Measurements from ENCODE around the gene SAPCD1. TPM values are rescaled to one million over a fixed set of nuclear protein-coding genes. Genes with fewer than 3 reads are reported as not detected.

SAPCD1 gene
- total RNA-seq, 4 donors from 2014 or later: 2.0 to 8.3 TPM; not detected in 2

DNA sequence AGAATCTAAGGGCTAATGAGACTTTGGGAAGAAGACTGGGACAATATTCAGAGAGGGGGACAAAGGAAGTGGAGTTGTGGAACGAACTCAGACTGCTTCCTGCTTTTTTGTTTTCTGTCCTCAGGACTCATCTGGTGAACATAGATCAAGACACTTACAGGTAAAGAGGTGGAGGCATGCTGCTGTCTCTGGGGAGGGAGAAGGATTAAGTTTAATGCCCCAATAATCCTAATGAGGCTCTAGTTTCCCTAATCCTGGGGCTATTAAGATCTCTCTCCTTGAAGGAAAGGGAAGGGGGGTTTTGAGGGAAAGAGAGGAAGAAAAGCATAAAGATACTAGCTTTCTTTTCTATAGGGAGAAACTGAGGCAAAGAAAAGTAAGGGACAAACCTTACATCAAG is 18.0 kb upstream of the SAPCD1 start:
- no peak for TF ChIP-seq CTCF (IDR thresholded peaks at IDR 0.05; ENCODE audit: low read depth)

DNA sequence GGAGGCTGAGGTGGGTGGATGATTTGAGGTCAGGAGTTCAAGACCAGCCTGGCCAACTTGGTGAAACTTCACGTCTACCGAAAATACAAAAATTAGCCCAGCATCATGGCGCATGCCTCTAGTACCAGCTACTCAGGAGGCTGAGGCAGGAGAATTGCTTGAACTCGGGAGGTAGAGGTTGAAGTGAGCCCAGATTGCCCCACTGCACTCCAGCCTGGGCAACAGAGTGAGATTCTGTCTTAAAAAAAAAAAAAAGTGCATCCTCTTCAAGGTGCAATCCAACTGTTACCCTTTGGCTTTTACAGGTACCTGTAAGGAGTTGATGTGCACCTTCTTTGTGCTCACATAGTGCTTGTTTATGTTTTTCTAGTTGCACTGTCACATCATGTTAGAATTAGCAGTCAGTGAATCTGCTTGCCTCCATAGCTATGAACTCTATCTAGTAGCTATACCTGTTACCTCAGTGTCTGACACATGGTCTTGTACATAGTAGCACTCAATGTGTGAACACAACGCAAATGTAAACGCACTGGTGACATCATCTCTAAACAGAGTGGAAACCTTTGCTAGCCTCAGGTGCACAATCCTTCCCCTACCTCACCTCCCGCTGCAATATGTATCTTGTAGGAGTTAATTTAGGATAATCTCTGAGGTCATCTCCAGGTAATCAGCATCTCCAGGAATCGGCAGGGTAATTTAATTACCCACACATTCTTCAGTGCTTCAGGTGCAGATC is 13.0 kb upstream of the SAPCD1 start:
- TF ChIP-seq CTCF (IDR thresholded peaks at IDR 0.05; ENCODE audit: low read depth): no peak

GRCh38 chr6:31750411-31751022 is 11.9 kb upstream of the SAPCD1 start:
- TF ChIP-seq CTCF (IDR thresholded peaks at IDR 0.05; ENCODE audit: low read depth): no peak

DNA sequence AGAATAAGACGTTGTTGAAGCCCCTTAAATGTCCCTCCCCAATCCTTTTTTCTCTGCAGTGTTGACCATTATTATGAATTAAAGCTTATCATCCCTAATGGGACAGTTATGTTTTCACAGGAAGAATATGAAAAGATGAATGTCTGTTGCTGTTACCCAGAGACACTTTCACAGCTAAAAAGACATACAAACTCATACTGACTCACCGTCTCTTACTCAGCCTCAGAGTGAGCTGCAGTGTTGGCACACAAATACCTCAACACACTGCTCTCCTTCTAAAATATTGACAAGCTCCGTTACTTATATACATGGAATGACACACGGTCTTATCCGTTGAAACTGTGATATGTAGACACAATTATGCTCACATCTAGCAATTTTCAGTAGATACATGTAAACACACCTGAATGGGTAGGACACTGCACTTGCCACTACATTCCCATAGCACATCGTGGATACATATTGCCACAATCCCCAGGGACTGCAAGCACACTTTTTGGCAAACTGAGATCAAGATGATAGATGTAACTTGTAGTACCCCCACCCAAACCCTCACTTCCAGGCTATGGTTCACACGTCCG is 9.6 kb upstream of the SAPCD1 start:
- TF ChIP-seq CTCF (IDR thresholded peaks at IDR 0.05; ENCODE audit: low read depth): no peak

DNA sequence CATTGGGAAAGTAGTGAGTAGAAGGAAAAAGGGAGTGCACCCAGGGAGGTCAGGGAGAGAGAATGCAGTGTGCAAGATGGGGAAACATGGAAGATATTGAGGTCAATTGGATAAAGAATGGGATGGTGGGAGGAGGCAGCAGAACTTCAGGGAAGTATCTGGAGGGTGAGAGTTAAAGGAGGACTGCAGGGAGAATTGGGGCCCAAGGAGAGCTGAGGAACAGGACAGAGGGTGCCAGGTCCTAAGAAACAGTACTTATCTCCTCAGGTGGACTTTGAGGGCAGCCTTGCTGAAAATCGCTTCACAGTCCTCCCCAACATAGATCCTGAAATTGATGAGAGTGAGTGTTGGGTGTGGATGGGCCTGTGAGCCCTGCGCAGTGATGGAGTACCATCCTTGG is 4.2 kb upstream of the SAPCD1 start:
- TF ChIP-seq CTCF (IDR thresholded peaks at IDR 0.05; ENCODE audit: low read depth): no peak

GRCh38 chr6:31760790-31761189 is 1.7 kb upstream of the SAPCD1 start:
- TF ChIP-seq CTCF (IDR thresholded peaks at IDR 0.05; ENCODE audit: low read depth): no peak

GRCh38 chr6:31761343-31761742 is 1.1 kb upstream of the SAPCD1 start:
- TF ChIP-seq CTCF (IDR thresholded peaks at IDR 0.05; ENCODE audit: low read depth): no peak

All from subcutaneous adipose tissue (tissue), 4 donors.